Cardiac fibroblast (primary cell): ENCODE measurements around the gene PEX5L.

Experiments used
- DNase-seq, 2 donors: peaks; one replicate each; pipeline versions ENCODE4 v3.0.0 to v3.0.0-alpha.2; 2010; ENCODE audit warnings: low read depth in 2 of 2
- H3K4me3 ChIP-seq, 2 donors: replicated peaks in 1 of 2; 1 replicate in 1 of 2; 2 replicates in 1 of 2; pipeline ENCODE4 v1.5.1; 2011; ENCODE audit warnings: low read depth in 2 of 2, low read length in 2 of 2, mild to moderate bottlenecking in 2 of 2, moderate library complexity in 1 of 2
- TF ChIP-seq, protein P1 (sequence below): IDR thresholded peaks from one replicate; pipeline ENCODE4 v1.5.1; 2011; ENCODE audit warnings: low read depth, mild to moderate bottlenecking, low read length, inconsistent platforms

PEX5L gene

DNA sequence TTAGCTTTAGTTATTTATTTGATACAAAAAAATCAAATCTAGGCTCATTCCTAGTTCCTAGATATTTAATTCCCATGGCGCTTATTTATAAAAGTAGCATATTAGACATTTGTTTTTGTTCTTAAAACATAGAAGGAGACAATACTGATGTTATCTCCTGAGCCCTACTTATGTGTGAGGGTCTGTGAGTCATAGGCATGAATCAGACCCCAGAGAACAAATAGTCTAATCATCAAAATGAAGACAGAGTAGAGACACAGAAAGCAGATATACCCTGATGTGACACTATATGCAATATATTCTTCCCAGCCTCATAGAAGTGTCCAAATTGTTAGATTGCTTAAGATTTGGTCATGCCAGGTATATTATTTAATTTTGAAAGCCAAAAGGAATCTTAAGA is 44.9 kb downstream of the PEX5L start:
- DNase-seq, result peak in 1 of 2 donors; percentile 11
- TF ChIP-seq, protein P1, sequence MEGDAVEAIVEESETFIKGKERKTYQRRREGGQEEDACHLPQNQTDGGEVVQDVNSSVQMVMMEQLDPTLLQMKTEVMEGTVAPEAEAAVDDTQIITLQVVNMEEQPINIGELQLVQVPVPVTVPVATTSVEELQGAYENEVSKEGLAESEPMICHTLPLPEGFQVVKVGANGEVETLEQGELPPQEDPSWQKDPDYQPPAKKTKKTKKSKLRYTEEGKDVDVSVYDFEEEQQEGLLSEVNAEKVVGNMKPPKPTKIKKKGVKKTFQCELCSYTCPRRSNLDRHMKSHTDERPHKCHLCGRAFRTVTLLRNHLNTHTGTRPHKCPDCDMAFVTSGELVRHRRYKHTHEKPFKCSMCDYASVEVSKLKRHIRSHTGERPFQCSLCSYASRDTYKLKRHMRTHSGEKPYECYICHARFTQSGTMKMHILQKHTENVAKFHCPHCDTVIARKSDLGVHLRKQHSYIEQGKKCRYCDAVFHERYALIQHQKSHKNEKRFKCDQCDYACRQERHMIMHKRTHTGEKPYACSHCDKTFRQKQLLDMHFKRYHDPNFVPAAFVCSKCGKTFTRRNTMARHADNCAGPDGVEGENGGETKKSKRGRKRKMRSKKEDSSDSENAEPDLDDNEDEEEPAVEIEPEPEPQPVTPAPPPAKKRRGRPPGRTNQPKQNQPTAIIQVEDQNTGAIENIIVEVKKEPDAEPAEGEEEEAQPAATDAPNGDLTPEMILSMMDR, result no peak
- no peak overlapping the region for H3K4me3 ChIP-seq

DNA sequence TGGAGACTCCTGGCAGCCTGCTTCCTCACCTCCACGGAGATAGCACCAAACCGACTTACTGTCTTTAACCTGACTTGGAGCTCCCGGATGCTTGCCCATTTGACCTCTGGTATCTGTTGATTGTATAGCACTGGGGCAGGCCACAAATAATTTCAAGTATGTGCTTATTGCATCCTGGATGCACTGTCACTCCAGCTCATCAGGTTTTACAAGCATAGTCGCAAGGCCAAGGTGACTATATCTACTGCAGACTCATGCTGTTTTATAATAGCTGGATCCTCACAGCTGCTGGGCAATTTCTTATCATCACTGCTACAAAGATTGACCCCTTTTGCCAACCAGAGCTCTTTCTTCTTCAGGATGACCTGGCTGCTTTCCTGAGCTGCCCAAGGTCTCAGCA is 45.6 kb downstream of the PEX5L start:
- TF ChIP-seq, protein P1, result no peak
- DNase-seq, result no peak
- H3K4me3 ChIP-seq, result no peak overlapping the region

DNA sequence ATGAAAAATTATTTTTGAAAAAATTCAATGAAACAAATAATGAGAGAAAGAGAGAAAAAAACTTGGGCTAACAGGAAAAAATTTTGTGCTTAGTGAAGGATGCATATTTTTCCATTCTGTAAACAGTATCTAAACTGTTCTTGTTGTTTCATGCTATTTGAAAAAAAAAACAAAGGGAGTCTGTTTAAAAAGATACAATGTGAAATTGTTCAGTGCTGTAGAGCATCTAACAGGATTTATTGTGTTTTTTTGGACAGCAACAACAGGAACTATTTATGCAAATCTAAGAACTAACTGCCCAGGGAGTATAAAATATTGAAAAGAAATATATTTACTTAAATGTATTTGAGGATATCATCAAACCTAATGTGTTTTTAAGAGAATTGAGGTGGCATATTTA is 55.1 kb downstream of the PEX5L start:
- no peak overlapping the region for H3K4me3 ChIP-seq
- TF ChIP-seq, protein P1, result no peak
- DNase-seq, result no peak

DNA sequence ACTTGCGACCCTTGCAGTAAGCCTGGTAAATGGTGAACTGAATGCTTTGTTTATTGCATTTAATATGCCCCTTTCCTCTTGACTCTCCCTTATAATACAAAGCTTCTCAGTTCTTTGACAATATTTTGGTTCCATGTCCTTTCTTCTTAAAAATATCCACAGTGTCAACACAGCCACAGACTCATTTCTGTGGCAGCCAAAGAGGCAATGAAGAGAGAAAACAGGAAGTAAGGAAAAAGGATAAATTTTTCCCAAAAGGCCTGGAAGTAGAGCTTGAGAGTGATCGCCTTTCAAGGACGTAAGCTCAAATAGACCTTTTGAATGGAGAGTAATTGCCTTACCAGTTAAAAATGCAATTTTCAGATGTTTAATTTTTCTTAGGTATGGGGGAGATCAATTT is 59.4 kb downstream of the PEX5L start:
- no peak overlapping the region for H3K4me3 ChIP-seq
- TF ChIP-seq, protein P1, result no peak
- DNase-seq, result no peak

DNA sequence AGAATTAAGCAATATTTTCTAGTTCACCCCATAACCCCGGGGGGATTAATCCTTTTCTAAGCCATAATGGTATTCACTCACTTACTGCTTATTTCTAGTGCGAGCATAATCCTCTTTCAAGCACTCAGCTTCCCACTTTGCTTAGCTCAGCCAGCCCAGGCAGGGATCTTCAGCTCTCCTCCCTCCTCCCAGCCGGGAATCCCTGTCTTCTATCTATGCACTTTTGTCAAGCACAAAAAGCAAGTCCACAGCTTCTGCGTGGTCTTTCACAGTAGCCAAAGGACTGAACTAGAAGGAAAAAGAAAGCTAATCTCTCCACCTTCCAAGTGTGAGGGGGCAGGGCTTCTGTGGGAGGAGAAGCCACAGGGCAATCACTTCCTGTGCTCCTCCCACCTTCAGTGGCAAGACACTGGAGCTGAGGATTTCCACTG is 62.8 kb downstream of the PEX5L start:
- no peak overlapping the region for H3K4me3 ChIP-seq
- no peak for DNase-seq

DNA sequence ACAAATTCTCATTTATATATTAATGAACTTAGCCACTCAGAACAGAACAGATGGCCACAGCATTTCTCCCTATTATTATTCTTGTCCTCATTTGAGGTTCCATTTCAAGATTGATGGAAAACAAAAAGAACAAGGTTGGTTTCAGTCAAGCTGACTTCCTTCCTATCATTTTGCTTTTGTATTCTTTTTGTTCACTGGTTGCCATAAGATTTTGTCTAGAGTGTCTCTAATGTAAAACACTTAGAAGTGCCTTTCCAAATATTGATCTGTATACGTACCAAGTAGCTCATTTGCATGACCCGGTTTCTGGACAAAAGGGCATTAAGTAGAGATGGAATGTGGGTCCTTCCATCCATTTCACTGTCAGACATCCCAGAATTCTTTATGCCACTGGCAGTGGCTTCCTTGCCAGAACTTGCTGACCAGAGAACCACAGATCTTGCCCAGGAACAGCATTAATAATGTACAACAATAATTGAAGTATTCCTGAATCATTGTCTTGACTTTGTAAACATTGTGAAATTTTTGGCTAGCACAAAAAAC is 63.8 kb downstream of the PEX5L start:
- no peak overlapping the region for H3K4me3 ChIP-seq
- no peak for DNase-seq
- TF ChIP-seq, protein P1, result no peak

More for the DNA sequence above, 62.8 kb downstream of the PEX5L start:
- TF ChIP-seq, protein P1, result no peak

DNA sequence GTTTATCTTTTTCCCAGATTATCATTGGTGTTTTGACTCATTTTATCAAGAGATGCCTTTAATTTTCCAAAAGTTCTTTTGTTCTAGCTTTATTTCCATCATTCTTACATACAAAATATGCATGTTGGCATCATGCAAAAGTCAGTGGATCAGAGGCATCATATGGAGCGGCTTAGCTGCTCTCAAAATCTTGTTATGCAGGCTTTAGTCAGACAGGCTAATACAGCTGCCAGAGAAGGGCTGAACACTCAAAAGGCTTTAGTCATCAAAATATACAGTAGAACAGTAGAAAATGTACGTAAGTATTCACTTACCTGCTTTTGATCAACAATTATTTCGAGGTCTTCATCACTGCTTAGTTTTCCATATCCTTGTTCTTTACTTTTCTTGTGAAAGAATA is 65.5 kb downstream of the PEX5L start:
- DNase-seq, result no peak
- no peak overlapping the region for H3K4me3 ChIP-seq

More for the DNA sequence above, 65.5 kb downstream of the PEX5L start:
- TF ChIP-seq, protein P1, result no peak
